Measurements from ENCODE around the gene OTUD5.
A peak's percentile ranks its signal among the peaks of the same experiment; 100 is the strongest.

The OTUD5 gene

DNA sequence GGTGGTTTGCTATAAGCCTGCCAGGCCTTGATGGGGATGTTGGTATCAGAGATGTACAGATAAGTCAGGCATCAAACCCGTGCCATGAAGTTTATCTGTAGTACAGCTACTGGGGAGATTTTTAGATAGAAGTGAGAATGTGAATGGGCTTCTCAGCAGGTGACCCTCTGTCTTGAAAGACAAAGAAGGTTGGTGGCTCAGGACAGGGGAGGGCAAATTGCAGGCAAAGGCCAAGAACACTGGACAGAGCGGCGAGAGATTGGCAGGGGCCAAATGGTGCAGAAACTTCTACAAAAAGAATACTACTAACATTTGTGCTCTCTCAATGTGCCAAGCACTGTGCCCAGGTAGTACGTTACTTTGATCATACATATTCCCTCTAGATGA lies 36.7 kb downstream of the OTUD5 start:
- H3K4me3 ChIP-seq (ENCODE audit: insufficient read length, low read depth) = no peak overlapping the region
- peaks cover 5% of the 10 kb centered on the region for H3K4me1 ChIP-seq (ENCODE audit: insufficient read depth, insufficient read length)
- peaks cover 43% of the 10 kb centered on the region for H3K36me3 ChIP-seq (ENCODE audit: insufficient read depth, insufficient read length, low read length)
- TF ChIP-seq YY1 (IDR thresholded peaks at IDR 0.05; ENCODE audit: insufficient read depth, insufficient read length) (no peak), ZNF274 (IDR thresholded peaks at IDR 0.05; ENCODE audit: low read depth, low read length) (no peak), SUZ12 (IDR thresholded peaks at IDR 0.05; ENCODE audit: extremely low read depth, insufficient read depth, insufficient read length) (no peak)
- no peak for DNase-seq (ENCODE audit: low read depth, low spot score)
- no peak overlapping the region for H3K9ac ChIP-seq (ENCODE audit: insufficient read length, low read depth)
- no peaks in the 10 kb centered on the region for H3K9me3 ChIP-seq (ENCODE audit: insufficient read depth, low read length)
- no peaks in the 10 kb centered on the region for H3K27me3 ChIP-seq (ENCODE audit: insufficient read depth, insufficient read length)

DNA sequence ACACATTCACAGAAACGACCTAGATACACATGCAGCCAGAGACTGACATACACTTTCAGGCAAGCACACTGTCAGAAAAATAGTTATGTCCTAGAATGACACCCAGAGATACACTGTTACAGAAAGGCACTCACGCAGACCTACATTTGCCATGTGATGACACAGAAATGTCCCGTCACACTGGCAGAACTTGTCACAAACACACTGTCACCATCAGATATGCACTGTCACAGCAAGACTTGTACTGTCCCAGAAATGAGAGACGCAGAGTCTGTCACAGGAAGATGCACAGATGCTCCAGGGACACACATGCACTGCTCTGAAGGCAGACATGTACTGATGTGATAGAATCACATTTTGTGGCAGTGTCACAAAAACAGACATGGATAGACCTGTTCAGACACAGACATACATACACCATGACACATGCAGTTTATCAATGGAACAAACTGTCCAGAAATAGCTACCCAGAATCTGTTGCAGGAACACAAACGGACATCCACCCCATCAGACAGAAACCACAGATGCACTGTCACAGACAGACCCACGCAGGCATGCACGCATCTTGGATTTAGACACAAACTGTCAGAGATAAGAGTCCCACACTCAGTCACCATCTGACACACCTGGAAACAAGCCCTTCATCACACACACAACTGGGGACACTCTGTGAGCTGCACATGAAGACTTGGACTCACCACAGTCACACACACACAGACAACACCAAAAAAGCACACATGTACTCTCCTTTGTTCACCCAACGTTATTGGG lies 37.3 kb downstream of the OTUD5 start:
- Histone ChIP-seq H3K9me3 (ENCODE audit: insufficient read depth, low read length) (no peaks in the 10 kb centered on the region), H3K27me3 (ENCODE audit: insufficient read depth, insufficient read length) (no peaks in the 10 kb centered on the region), H3K4me1 (ENCODE audit: insufficient read depth, insufficient read length) (peaks cover 5% of the 10 kb centered on the region), H3K9ac (ENCODE audit: insufficient read length, low read depth) (peak overlapping the region; percentile 86), H3K36me3 (ENCODE audit: insufficient read depth, insufficient read length, low read length) (peaks cover 43% of the 10 kb centered on the region), H3K4me3 (ENCODE audit: insufficient read length, low read depth) (peak overlapping the region; percentile 96)
- no peak for DNase-seq (ENCODE audit: low read depth, low spot score)
- no peak for TF ChIP-seq YY1 (IDR thresholded peaks at IDR 0.05; ENCODE audit: insufficient read depth, insufficient read length)
- no peak for TF ChIP-seq ZNF274 (IDR thresholded peaks at IDR 0.05; ENCODE audit: low read depth, low read length)
- TF ChIP-seq SUZ12 (IDR thresholded peaks at IDR 0.05; ENCODE audit: extremely low read depth, insufficient read depth, insufficient read length) = no peak

DNA sequence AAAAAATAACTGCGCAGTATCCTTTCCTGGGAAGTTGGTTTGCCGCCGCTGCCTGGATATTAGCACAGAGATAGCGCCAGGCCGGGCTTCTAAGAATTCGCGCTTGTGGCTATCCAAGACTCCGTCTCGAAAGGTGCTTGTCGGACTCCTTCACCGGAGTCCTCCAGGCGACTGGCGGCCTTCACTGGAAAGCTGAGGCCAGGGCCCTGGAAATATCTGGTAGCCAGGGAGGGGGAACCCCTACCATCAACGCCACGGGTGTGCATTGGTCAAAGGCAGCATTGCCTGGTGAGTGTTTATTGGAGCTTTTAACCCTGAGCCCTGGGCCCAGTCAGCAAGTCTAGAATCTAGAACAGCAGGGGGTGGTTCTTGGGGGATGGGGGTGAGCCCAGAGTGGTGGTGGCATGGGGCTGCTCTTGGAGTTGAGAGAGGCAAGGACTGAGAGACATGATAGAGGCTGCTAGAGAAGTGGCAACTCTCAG lies 38.0 kb downstream of the OTUD5 start:
- peaks cover 46% of the 10 kb centered on the region for H3K36me3 ChIP-seq (ENCODE audit: insufficient read depth, insufficient read length, low read length)
- no peaks in the 10 kb centered on the region for H3K27me3 ChIP-seq (ENCODE audit: insufficient read depth, insufficient read length)
- H3K9ac ChIP-seq (ENCODE audit: insufficient read length, low read depth) = peak overlapping the region; percentile 86
- no peaks in the 10 kb centered on the region for H3K9me3 ChIP-seq (ENCODE audit: insufficient read depth, low read length)
- DNase-seq (ENCODE audit: low read depth, low spot score) = no peak
- no peak for TF ChIP-seq SUZ12 (IDR thresholded peaks at IDR 0.05; ENCODE audit: extremely low read depth, insufficient read depth, insufficient read length)
- TF ChIP-seq ZNF274 (IDR thresholded peaks at IDR 0.05; ENCODE audit: low read depth, low read length) = no peak
- TF ChIP-seq YY1 (IDR thresholded peaks at IDR 0.05; ENCODE audit: insufficient read depth, insufficient read length) = no peak
- H3K4me1 ChIP-seq (ENCODE audit: insufficient read depth, insufficient read length) = peaks cover 5% of the 10 kb centered on the region
- peak overlapping the region; percentile 96 for H3K4me3 ChIP-seq (ENCODE audit: insufficient read length, low read depth)

DNA sequence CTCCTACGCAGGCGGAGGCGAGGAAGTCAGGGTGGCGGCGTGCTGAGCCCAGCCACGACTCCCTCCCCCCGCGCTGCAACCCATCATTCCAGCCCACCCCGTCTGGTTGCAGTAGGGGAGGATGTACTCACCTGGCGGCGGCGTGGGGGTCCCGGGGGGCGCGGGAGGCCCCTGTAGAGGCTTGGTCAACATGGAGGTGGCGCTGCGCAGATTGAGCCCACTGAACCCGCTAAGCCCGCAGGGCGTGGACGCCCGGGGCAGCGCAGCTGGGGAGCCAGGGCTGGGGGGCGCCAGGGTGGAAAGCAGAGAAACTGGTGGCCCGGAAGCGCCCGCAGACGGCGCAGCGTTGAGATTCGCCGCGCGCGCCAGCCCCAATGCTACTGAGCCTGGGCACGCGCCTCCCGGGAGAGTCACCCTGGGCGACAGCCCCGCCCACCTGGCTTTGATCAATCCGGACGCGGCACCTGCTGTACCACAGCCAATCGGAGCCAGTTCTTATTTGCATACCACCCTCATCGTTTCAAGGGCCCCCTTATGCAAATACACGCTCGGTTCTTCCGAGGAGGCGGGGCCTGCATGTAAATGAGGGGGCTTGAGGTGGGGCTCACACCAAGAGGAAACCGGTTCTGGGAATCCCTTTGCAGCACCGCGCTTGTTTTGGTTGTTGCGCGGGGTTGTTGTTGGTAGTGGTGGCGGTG lies 38.6 kb downstream of the OTUD5 start, which contains the start of gene PIM2:
TSS of gene PIM2 (minus strand) at position 382 of the 698 bp plus-strand sequence. CDS start at position 192, 190 bp downstream.
- peaks cover 5% of the 10 kb centered on the region for H3K4me1 ChIP-seq (ENCODE audit: insufficient read depth, insufficient read length)
- H3K27me3 ChIP-seq (ENCODE audit: insufficient read depth, insufficient read length) = no peaks in the 10 kb centered on the region
- peaks cover 46% of the 10 kb centered on the region for H3K36me3 ChIP-seq (ENCODE audit: insufficient read depth, insufficient read length, low read length)
- TF ChIP-seq YY1 (IDR thresholded peaks at IDR 0.05; ENCODE audit: insufficient read depth, insufficient read length) = no peak
- TF ChIP-seq SUZ12 (IDR thresholded peaks at IDR 0.05; ENCODE audit: extremely low read depth, insufficient read depth, insufficient read length) = no peak
- TF ChIP-seq ZNF274 (IDR thresholded peaks at IDR 0.05; ENCODE audit: low read depth, low read length) = no peak
- DNase-seq (ENCODE audit: low read depth, low spot score) = peak; percentile 94
- no peaks in the 10 kb centered on the region for H3K9me3 ChIP-seq (ENCODE audit: insufficient read depth, low read length)
- H3K9ac ChIP-seq (ENCODE audit: insufficient read length, low read depth) = peak within 1 kb of the TSS; percentile 96
- H3K4me3 ChIP-seq (ENCODE audit: insufficient read length, low read depth) = peak within 1 kb of the TSS; percentile 96

DNA sequence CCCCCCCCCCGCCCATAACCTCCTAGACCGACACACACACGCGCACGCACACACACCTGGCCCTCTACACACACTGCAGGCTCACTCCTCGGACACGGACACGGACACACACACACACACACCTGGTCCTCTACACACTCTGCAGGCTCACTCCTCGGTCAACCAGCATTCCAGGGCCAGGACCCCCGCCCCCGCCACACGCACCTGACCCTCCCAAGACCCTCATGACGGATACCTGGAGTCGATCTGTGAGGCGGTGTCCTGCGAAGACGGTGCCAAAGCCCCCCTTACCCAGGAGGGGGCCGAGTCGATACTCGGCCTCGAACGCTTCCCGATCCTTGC lies 39.1 kb downstream of the OTUD5 start:
- peaks cover 5% of the 10 kb centered on the region for H3K4me1 ChIP-seq (ENCODE audit: insufficient read depth, insufficient read length)
- TF ChIP-seq ZNF274 (IDR thresholded peaks at IDR 0.05; ENCODE audit: low read depth, low read length) = no peak
- TF ChIP-seq SUZ12 (IDR thresholded peaks at IDR 0.05; ENCODE audit: extremely low read depth, insufficient read depth, insufficient read length) = no peak
- no peak for TF ChIP-seq YY1 (IDR thresholded peaks at IDR 0.05; ENCODE audit: insufficient read depth, insufficient read length)
- H3K27me3 ChIP-seq (ENCODE audit: insufficient read depth, insufficient read length) = no peaks in the 10 kb centered on the region

DNA sequence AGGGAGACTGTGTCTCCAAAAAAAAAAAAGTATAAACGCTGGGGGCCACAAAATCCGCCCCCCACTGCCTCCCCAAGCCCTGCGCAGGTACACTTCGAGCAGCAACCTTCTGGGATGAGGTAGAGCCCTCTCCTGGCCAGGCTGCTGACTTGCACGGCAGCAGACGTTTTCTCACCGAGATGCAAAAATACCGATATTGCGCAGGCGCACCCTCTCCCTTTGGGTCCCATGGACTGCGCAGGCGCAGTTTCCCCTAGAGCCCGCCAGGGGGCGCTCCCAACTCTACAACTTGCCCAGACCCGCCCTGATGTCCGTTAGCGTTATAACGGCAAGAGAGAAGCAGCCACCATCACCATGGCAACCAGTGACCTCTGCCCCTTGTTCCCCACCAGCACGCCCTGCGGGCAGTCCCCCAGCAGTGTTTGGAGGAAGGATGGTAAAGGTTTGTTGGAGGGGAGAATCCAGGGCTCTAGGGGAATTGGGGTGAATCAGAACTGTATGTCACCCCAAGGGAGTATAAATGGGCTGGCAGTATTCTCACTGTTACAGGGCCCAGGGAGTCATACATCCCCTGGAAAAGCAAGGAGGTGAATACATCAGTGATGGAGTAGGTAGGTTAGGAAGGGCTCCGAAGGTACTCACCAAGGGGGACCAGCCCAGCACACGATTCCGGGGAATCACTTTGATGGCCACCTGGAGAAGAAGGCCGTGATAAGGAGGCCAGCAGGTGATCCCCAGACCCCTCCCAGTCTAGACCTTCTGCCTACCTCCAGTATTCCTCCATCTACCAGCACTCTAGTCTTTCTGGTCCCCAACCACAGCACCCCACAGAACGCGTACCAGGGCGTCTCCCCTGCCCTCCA lies 40.0 kb downstream of the OTUD5 start:
- TF ChIP-seq SUZ12 (IDR thresholded peaks at IDR 0.05; ENCODE audit: extremely low read depth, insufficient read depth, insufficient read length) (no peak), ZNF274 (IDR thresholded peaks at IDR 0.05; ENCODE audit: low read depth, low read length) (no peak), YY1 (IDR thresholded peaks at IDR 0.05; ENCODE audit: insufficient read depth, insufficient read length) (no peak)
- Histone ChIP-seq H3K36me3 (ENCODE audit: insufficient read depth, insufficient read length, low read length) (peaks cover 43% of the 10 kb centered on the region), H3K27me3 (ENCODE audit: insufficient read depth, insufficient read length) (no peaks in the 10 kb centered on the region), H3K9me3 (ENCODE audit: insufficient read depth, low read length) (no peaks in the 10 kb centered on the region), H3K4me3 (ENCODE audit: insufficient read length, low read depth) (peak overlapping the region; percentile 96), H3K9ac (ENCODE audit: insufficient read length, low read depth) (peak overlapping the region; percentile 96), H3K4me1 (ENCODE audit: insufficient read depth, insufficient read length) (peaks cover 7% of the 10 kb centered on the region)
- DNase-seq (ENCODE audit: low read depth, low spot score) = no peak

More for the DNA sequence above, 39.1 kb downstream of the OTUD5 start:
- H3K4me3 ChIP-seq (ENCODE audit: insufficient read length, low read depth) = peak overlapping the region; percentile 96
- peak overlapping the region; percentile 96 for H3K9ac ChIP-seq (ENCODE audit: insufficient read length, low read depth)
- peaks cover 46% of the 10 kb centered on the region for H3K36me3 ChIP-seq (ENCODE audit: insufficient read depth, insufficient read length, low read length)
- H3K9me3 ChIP-seq (ENCODE audit: insufficient read depth, low read length) = no peaks in the 10 kb centered on the region
- no peak for DNase-seq (ENCODE audit: low read depth, low spot score)

All from NT2/D1 (cell line).